GM20431 (cell line): ENCODE data around the gene DECR2.
"Not testable (repeated sequence)": the region's sequence is repeated elsewhere in the genome, so short reads cannot be mapped to it uniquely, and the experiment has no call there.

ENCODE experiments used
- in situ Hi-C: fragments of 300-500 bp; cut with MseI, MboI; formaldehyde crosslinking; loops from one replicate; pipeline ENCODE4 v1.15.0; 2020; ENCODE audit warnings: low sequenced_read_pairs; ENCODE audit not compliant: unreplicated experiment

The DECR2 gene

DNA sequence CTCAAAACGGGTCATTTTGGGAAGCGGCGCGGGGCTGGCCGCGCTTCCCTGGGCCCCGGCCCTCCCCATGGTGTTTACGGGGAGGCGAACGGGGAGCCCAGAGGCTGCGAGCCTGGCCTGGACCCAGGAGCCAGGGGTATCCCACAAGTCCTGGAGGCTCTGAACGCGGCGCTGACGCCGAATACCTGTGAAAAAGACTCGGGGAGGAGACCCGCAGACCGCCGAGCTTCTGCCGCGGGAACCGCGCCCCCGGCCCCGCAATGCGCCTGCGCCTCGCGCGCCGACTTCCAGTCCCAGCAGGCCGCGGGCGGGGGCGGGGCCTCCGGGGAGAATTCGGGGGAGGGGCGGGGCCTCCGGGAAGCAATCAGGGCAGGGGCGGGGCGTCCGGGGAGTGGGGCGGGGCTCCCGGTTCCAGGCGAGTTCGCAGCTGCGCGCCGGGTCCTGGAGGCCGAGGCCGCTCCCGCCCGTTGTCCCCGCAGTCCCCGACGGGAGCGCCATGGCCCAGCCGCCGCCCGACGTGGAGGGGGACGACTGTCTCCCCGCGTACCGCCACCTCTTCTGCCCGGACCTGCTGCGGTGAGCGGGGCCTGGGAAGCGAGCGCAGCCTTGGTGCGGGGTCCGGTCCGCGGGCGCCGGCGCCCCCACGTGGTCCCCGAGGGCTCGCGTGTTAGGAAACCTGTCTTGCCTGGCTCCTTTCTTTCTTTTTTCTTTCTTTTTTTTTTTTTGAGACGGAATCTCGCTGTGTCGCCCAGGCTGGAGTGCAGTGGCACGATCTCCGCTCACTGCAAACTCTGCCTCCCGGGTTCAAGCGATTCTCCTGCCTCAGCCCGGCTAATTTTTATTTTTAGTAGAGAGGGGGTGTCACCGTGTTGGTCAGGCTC, at the start of gene DECR2:
TSS of gene DECR2 (plus strand) at position 418 of the 881 bp plus-strand sequence. CDS start at position 497, 79 bp downstream.
- in situ Hi-C loops, result no loop called here

GRCh38 chr16:352547-353403, 48.9 kb upstream of the DECR2 start, which contains the start of gene AXIN1:
Gene AXIN1 (minus strand): TSS chr16:352723. CDS start chr16:347025, 5,698 bp downstream.
- in situ Hi-C loops, result no loop called here

DNA sequence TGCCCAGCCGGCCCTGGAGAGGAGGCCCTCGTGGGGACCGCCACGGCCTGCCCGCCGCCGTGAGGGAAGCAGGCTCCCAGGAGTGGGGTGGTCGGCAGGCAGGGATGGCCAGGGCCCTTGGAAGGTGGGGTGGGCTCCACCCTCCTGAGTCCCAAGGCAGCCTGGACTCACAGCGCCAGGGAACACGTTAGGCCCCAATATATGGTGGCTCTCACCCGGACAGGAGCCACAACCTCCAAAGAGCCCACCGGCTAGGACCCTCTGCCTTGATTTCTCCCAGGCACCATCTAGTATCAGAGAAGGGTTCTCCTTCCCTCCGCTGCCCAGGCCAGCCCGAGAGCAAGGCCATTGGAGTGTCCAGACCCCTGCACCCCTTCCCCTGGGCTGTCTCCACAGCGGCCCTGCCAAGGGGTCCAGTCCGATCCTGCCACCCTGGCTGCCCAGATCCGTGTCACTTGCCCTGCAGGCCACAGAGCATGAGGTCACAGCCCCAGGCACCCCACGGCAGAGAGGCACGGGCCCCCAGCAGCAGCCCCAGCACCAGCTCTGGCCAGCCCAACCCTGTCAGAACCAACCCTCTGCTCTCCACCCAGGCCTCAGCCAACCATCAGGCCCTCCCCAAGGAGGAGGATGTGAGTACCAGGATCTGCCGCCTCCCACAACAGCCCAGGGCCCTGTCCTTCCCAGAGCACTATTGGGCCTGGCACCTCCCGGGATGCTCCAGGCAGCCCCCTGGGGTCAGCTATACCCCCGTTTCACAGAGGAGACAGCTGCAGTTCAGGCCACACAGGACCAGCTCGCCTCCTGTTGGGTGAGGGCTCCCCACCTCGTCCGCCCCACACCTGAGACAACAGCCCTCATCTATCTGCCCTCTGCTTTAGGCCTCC, 48.0 kb upstream of the DECR2 start:
- in situ Hi-C loops, result no loop called here

DNA sequence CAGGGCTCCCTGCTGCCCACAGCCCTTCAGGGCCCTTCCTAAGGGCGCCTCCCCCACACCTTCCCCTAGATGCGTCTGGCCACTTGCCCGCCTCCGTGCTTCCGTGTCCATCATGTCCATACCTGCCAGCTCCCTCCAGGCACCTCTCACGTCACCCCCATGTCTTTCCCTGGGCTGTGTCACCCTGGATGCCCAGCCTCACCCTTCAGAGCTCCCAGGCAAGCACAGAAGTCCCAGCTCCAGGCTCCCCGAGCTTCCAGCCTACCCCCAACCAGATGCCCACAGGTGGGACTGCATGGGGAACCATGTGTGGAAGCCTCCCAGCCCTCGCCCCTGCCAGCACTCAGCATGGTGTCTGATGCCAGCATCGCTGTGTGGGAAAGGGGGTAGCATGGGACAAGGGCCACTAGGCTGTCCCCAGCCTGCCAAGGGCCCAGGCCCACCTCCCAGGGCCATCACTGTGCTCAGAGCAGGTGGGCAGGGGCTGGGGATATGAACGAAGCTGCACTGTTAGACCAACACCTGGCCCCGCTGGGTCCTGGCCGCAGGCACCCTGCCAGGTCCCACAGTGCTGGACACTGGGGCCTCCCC, 47.3 kb upstream of the DECR2 start:
- in situ Hi-C loops, result no loop called here

DNA sequence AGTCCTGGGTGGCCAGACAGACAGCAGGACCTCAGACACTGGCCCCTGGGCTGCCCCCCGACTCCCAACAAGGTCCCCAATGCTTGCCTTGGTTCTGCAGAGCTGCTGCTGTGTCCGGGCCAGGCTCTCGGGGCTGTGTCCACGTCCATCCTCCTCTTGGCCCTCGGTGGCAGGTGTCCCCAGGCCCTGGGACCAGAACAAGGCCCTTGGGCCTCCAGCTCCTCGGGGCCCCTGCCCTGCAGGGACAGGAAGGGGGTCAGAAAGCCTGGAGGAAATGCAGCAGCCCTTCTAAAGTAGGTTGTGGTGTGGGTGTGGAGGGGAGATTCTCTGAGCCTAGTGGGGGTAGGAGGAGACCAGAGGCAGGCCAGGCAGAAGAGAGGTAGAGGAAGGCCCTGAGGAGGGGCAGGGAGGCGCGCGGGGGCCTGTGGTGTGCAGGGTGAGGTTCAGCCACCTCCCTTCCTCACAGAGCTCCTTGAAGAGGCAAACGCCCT, 46.7 kb upstream of the DECR2 start:
- in situ Hi-C loops, result no loop called here

- in situ Hi-C loops, result no loop called here
These were observed 44.9 kb upstream of the DECR2 start for GRCh38 chr16:356741-357140.

GRCh38 chr16:359067-359763, 42.5 kb upstream of the DECR2 start:
- in situ Hi-C loops, result no loop called here

DNA sequence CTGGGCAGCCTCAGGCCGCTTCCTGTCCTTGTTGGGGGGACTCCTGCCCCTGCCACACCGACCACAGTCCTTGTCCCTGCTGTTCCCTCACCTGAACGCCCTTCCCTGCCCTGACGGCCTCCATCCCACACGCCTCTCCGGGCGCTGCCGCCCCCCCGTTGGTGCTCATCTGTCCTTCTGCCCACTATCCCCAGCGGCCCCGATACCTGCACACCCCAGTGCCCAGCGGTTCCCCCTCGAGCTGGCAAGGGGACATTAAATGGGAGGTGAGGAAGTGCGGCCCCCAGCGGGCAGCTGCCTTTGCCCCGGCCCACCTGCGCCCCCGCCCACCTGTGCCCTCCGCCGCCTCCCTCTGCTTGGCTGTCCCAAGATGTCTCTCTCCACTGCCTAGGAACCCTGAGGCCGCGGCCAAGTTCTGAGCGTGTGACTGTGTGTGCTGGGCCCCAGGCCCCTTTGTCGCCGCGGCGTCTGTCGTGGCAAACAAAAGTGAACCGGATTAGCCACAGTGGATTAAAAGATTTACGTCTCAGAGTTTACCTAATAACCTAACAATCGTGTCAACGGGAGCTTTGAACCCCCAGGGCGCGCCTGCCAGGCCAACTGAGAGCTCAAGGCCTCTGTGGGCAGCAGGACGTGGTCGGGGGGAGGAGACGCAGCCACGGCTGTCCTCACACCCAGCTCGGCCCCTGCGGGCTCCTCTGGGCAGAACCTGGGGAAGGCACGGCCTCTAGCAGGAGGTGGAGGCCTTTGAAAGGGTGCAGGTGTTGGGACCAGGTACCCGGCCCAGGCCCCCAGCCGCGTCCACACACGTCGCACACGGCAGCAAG, 41.6 kb upstream of the DECR2 start:
- in situ Hi-C loops, result no loop called here

DNA sequence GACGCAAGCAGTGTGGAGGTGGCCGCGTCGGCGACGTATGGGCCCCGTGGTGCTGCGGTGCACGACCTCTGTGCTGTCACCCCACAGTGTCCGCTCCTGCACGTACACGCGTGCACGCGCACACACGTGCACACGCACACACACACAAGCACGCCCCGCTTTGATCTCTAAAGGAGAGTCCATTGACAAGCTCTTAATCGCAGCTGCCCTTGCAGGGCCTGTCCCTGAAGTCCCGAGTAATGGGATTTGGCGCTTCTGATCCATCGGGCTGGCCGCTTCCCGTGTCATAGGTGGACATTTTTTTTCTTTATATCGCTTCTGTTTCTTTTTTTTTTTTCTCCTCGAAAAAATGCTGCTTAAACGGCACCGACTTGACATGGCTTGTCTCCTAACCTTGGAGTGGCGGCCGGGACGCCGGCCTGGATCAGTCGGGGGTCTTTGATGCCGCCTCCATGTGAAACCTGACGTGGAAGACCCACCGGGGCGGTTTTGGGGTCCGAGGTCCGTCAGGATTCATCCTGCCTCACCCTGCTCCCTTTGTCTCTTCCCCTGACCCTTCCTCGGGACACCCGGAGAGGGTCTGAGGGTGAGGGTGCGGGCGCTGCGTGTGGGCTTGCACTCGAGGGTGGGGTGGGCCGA, 40.9 kb upstream of the DECR2 start:
- in situ Hi-C loops, result no loop called here

- in situ Hi-C loops, result no loop called here
These were observed 40.3 kb upstream of the DECR2 start for GRCh38 chr16:361341-361871.

- in situ Hi-C loops, result no loop called here
These were observed 39.6 kb upstream of the DECR2 start for GRCh38 chr16:361872-362701.

DNA sequence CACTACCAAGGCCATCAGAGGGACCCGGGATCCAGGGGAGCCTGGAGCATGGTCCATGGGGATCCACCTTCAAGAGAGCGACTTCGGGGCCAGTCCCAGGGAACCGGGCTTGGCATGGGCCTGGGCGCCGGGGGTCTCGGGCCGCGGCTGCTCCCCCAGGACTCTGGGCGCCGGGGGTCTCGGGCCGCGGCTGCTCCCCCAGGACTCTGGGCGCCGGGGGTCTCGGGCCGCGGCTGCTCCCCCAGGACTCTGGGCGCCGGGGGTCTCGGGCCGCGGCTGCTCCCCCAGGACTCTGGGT, 39.0 kb upstream of the DECR2 start:
- in situ Hi-C loops, result not testable (repeated sequence)

- in situ Hi-C loops, result no loop called here
These were observed 38.4 kb upstream of the DECR2 start for GRCh38 chr16:363110-363765.

DNA sequence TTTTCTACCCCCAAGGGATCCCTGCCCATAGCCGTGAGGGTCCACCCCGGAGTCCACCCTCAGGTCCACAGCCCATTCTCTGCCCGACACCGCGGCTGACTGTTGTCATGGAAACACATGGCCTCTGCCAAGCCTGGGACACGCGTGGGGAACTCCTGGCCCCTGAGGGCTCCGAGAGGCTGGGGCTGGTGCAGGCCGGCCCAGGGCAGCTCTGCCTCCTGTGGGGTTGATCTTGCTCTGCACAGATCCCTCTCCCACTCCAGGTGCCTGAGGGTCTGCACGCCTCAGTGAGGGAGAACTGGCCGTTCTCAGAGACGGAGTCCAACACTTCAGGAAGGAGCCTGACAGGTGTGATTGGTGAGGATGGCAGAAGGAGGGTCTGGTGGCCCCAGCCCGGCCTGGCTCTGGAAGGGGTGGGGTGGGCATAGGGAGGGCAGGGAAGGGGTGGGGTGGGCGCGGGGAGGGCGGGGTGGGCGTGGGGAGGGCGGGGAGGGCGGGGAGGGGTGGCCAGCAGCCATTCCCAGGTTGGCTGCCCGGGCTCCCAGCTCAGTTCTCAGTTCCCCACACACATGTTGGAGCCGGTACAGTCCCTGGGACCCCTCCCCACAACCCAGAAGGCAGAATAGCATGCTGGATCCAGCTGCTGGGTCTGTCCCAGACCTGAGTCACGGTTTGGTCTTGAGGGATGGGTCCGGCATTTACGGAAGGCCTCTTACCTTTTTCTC, 37.8 kb upstream of the DECR2 start:
- in situ Hi-C loops, result no loop called here
